GM21723 (cell line): Measurements from ENCODE around the gene MARK4.

Experiments
- ATAC-seq: cut with Tn5 transposase; IDR thresholded peaks from one replicate; pipeline ENCODE4 v1.9.1; 2021; ENCODE audit warnings: mild to moderate bottlenecking, moderate library complexity; ENCODE audit not compliant: unreplicated experiment

Gene MARK4

DNA sequence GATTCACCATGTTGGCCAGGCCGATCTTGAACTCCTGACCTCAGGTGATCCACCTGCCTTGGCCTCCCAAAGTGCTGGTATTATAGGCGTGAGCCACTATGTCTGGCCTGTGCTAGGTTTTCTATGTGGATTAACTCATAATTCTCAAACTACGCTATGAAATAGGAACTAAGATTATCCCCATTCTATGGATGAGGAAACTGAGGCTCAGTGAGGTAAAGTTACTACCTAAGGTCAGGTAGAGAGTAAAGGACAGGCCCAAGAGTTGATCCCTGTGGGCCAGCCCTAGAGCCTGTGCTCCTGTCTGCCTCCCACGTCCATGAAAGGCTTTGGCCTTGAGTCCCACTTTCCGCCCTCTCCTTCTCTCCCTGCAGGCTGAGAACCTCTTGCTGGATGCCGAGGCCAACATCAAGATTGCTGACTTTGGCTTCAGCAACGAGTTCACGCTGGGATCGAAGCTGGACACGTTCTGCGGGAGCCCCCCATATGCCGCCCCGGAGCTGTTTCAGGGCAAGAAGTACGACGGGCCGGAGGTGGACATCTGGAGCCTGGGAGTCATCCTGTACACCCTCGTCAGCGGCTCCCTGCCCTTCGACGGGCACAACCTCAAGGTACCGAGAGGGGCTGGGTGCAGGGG, 20.1 kb downstream of the MARK4 start:
- no peak for ATAC-seq

DNA sequence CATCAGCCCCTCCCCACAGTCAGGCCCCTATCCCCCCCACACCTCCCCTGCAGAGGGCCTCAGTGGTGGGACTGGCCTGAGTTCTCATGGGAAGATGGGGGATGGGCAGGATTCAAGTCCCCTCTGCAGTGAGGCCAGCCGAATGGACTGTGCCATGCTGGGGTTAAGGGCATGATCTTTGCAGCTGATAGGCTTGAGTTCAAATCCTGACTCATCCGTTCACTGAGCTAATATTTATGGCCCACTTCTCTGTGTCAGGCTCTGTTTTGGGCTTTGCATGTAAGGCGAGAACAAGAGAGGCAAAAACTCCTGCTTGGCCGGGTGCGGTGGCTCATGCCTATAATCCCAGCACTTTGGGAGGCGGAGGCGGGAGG, 20.7 kb downstream of the MARK4 start:
- ATAC-seq, result no peak

DNA sequence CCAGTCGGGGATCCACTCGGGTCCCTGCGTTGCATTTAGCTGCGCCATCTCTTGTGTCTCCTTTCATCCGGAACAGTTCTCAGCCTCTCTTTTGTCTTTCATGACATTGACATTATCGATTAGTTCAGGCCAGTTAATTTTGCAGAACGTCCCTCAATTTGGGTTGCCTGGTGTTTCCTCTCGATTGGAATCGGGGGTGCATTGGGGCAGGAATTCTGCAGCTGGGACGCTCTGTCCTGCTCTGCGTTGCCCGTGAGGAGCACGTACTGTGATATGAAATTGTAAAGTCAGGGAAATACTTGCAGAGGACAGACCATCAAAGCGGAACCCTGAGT, 22.4 kb downstream of the MARK4 start:
- ATAC-seq, result no peak

DNA sequence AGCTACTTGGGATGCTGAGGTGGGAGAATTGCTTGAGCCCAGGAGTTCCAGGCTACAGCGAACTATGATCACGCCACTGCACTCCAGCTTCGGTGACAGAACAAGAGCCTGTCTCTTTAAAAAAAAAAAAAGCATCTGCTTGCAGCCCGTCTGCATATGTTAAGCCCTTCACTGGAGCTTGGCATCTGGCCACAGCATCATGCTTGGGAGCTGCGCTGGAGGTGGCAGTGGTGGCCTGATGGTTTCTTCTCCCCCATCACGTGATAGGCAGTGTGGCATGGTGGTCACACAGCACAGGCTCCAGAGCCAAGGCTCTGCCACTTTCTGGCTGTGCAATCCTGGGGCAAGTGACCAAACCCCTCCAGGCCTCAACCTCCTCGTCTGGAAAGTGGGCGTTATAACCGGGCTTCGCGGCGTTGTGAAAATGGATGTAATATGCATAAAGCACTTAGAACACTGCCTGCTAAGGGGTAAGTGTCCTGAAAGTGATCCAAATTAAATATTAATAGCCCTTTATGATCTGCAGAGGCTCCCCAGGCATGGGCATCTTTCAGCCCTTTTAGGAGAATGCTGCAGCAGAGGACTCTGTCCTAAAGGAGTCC, 24.4 kb downstream of the MARK4 start:
- no peak for ATAC-seq

DNA sequence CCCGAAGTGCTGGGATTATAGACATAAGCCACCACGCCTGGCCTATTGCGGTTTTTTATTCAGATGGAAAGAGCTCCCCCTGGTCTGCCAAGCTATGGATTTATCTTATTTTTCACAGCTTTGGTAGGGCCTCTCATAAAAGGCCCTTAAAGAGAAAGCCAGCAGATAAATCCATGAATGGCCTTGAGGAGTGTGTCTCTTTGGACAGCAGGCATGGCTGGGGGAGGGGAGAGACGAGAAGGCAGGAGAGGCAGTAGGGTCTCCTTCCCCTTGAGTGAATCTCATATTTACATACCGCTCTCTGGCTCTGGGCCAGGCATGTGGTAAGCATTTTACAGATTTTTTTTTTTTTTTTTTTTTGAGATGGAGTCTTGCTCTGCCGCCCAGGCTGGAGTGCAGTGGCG, 25.2 kb downstream of the MARK4 start:
- ATAC-seq, result no peak

DNA sequence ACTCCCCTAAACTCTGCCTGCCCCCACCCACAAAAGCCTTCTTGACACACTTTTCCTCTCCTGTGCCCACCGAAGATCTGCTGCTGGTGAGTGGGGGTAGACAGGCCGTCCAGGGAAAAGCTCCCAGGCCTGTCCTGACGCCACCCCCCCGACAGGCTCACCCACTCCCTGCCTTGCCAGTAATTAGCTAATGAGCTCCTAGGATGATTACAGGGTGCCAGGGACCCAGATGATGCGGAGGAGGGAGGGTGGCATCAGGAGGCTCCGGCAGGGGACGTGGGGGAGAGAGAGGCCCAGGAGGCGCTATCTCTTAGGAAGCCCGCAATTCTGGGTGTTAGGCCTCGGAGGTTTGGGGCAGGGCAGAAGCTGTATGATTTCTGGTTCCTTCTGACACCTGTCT, 27.0 kb downstream of the MARK4 start:
- ATAC-seq, result no peak

DNA sequence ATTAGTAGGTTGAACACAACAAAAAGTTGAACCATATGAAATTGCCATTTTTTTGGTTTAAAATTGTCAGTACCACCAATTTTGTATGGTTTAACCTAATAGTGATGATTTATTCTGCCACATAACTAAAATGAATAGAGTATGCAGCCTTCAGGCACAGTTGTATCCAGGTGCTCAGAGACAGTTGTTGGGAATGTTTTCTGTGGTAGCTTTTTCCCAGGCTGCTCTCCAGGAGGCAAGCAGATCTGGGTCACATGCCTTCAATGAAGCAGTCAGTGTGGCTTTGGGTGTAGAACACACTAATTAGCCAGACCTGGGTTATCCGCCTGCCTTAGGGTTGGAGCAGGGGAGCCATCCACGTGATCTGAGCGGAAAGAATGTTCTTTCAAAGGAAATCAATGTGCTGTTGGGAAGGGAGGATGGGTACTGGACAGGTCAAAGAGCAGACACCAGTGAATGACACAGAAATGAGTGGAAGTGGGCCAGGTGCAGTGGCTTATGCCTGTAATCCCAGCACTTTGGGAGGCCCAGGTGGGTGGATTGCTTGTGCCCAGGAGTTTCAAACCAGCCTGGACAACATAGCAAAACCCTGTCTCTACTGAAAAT, 28.6 kb downstream of the MARK4 start:
- ATAC-seq, result no peak

DNA sequence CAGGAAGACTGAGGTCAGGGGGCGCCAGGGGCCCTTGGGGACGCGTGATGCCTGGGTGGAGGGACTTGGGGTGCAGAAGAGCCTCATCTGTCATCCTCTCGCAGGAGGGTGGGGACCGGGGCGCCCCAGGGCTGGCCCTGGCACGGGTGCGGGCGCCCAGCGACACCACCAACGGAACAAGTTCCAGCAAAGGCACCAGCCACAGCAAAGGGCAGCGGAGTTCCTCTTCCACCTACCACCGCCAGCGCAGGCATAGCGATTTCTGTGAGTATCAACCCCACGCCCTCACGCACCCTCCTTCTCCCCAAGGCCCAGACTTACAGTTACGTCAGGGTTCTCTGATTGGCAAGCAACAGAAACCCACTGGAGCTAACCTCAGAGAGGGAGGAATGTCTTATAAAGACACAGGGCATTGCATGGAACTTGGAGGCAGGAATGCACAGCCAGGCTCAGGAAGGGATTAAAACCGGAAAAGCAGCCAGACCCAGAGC, 29.4 kb downstream of the MARK4 start:
- no peak for ATAC-seq

DNA sequence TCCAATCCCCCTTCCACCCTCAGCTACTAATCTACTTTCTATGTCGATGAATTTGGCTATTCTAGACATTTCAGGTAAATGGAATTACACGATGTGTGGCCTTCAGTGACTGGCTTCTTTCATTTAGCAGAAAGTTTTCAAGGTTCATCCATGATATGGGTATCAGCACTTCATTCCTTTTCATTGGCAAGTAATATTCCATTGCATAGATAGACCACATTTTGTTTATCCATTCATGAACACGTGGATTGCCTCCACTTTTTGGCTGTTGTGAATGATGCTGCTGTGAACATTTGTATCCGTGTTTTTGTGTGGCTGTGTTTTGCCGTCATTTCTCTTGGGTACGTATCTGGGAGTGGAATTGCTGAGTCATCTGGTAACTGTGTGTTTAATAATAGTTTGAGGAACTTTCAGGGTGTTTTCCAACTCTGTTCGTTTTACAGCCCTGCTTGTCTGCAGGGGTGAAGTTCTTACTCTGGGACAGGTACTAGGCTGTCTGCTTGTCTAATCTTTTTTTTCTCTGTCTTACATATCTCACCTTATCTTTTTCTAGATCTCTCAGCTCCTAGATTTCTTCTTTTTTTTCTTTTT, 32.5 kb downstream of the MARK4 start:
- no peak for ATAC-seq

DNA sequence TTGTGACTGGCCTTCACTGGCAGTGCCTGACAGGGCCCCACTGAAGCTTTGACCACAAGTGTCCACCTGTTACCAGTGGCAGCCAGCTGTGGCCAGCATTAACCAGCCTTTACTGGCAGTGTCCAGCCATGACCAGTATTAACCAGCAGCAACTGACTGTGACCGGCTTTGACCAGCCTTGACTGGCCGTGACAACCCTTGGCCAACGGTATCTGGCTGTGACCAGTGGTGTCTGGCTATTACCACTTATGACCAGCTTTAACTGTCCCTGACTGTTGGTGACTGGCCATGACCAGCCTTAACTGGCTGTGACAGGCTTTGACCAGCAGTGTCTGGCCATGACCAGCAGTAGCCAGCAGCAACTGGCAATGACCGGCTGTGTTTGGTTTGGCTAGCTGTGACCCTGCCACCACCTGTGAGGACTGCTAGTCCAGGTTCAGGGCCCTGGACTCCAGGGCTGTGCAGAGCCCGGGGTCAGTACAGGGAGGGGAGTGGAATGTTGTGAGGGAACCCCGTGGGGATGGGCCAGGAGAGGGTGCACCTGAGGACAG, 39.4 kb downstream of the MARK4 start:
- no peak for ATAC-seq

DNA sequence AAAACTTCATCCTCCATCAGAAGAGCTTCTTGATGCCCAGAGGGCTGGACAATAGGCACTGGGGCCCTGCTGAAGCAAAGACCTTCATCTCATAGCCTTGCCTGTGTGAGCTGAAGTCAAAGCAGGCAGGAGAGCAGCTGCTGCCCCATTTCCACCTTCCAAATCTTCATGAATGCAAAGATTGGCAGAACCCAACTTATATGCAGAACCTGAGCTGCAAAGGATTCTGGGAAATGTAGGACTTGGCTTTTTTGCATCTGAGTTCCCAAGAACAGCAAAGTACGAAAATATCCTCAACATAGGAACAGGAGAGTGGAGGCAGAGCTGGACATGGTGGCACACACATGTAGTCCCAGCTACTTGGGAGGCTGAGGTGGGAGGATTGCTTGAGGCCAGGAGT, 40.8 kb downstream of the MARK4 start:
- ATAC-seq, result no peak

DNA sequence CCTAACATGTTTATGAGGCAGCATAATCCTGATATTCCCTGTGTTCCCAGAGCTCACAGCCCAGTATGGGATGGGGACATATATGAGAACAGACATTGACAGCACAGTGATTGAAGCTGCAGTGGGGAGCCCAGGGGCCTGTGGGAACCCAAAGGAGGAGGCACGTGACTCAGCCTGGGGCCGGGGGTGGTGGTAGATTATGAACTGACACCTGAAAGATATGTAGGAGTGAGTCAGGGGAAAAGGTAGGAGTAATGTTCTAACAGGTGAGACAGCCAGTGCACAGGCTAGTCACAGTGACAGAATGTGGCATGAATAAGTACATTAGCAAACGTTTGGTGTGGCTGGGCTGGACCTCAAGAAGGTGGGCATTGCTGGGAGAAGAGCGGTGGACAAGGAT, 42.6 kb downstream of the MARK4 start:
- ATAC-seq, result no peak

DNA sequence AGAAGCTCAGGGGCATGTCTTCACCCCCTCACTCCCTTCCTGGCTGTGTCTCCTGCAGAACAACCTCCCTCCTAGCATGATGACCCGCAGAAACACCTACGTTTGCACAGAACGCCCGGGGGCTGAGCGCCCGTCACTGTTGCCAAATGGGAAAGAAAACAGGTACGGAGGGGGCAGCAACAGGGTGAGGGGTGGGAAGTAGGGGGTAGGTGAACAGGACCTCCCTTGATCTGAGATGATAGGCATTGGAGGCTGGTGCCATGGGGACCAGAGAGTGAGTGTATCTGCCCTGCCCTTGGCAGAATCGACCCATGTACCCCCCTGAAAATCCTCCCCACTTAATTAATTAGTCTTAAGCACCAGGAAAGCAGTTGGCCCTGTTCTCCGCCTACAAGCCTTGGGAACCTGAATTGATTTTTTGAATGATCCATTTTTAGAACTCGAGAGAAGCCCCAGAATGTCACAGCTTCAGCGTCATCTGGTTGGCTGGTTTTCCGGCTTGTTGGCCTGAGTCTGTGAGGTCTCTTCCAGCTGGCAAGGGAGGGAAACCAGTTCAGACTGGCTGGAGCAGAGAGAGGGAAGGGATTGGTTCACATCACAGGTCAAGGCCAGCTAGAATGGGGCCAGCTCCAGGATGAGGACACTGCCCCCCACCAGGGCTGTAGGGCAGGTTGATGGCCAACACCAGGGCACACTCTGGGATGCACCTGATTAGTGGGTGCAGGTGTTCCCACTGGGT, 43.4 kb downstream of the MARK4 start:
- ATAC-seq, result no peak

DNA sequence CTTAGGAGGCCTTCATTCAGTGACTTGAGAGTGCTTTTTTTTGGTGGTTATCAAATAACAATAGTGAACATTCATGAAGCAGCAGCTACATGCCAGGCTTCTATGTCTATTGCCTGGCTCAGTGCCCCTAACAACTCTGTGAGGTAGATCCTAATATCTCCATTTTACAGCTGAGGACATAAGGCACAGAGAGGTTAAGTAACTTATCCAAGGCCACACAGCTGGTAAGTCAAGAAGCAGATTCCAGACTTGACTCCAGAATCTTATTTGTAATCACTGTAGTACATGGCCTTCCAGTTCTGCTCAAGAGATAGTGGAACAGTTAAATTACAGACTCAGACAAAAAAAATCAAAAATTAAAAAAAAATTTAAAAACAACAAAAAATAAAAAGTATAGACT, 44.8 kb downstream of the MARK4 start:
- no peak for ATAC-seq

DNA sequence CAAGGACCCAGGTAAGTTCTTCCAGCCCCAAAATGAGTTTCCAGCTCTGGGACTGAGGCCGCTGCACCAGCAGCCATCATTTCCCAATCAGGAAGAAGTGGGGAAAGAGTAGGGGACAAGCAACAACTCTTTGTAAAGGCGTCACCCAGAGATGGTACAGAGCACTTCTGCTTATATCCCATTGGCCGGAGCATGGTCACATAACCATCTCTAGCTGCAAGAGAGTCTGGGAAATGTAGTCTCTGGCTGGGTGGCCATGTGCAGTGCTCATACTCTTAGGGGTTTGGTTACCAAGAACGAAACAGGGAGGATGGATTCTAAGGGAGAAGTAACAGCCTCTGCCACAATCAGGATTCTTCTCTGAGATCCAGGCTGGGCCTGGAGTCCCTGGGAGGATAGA, 45.3 kb downstream of the MARK4 start:
- no peak for ATAC-seq

DNA sequence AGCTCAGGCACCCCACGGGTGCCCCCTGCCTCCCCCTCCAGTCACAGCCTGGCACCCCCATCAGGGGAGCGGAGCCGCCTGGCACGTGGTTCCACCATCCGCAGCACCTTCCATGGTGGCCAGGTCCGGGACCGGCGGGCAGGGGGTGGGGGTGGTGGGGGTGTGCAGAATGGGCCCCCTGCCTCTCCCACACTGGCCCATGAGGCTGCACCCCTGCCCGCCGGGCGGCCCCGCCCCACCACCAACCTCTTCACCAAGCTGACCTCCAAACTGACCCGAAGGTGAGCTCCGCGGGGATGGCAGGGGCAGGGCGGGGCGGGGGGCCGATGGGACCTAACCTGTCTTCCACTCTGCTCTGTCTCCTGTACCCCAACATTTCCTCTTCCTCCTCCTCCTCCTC, 46.6 kb downstream of the MARK4 start:
- no peak for ATAC-seq

DNA sequence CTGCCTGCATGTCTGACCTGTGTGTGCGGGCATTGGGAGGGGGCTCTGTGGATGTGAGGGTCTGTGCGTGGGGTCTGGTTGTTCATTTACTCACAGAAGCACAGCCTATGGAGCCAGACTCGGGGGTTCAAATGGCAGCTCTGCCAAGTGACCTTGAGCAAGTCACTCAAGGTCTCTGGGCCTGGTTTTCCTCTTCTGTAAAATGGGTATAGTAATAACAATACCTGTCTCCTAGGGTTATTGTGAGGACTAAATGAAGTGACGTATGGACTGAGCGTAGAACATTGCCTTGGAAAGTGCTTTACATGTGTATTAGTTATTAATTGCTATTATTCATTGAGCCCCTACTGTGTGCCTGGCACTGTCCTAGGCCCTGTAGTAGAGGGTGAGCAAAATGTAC, 47.2 kb downstream of the MARK4 start:
- no peak for ATAC-seq

DNA sequence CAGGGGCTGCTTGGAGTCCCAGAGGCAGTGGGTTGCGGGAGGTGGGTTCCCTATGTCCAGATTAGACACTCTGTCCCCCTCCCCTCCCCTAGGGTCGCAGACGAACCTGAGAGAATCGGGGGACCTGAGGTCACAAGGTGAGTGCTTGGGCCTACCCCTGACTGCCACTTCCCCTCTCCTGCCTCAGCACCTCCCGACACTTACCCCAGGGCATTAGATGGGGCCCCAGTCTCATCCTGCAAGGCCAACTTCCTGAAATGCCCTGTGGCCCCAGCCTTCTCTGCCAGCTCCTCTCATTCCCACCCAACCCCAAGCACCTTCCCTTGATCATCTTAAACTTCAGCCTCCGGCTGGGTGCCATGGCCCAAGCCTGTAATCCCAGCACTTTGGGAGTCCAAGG, 48.6 kb downstream of the MARK4 start:
- no peak for ATAC-seq

DNA sequence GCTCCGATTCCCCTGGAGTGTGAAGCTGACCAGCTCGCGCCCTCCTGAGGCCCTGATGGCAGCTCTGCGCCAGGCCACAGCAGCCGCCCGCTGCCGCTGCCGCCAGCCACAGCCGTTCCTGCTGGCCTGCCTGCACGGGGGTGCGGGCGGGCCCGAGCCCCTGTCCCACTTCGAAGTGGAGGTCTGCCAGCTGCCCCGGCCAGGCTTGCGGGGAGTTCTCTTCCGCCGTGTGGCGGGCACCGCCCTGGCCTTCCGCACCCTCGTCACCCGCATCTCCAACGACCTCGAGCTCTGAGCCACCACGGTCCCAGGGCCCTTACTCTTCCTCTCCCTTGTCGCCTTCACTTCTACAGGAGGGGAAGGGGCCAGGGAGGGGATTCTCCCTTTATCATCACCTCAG, 51.3 kb downstream of the MARK4 start:
- no peak for ATAC-seq

DNA sequence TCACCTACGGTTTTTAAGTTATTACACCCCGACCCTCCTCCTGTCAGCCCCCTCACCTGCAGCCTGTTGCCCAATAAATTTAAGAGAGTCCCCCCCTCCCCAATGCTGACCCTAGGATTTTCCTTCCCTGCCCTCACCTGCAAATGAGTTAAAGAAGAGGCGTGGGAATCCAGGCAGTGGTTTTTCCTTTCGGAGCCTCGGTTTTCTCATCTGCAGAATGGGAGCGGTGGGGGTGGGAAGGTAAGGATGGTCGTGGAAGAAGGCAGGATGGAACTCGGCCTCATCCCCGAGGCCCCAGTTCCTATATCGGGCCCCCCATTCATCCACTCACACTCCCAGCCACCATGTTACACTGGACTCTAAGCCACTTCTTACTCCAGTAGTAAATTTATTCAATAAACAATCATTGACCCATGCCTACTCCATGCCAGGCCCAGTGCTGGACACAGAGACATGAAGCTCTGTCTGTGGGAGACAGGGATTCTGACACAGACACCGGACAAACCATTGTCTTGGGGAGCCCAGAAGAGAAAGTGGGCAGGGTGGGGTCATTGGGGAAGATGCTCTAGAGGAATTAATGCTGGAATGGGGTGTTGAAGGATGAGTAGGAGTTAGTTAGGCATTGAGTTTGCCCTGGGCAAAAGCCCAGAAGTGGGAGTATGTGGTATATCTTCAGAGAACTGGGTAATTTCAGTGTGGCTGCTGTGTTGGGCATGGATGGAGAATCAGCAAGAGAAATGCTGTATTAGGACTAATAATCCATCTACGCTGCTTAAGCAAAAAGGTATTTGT, 52.4 kb downstream of the MARK4 start:
- ATAC-seq, result no peak
